ENCODE results near the gene LOC101059915.
"Not testable (repeated sequence)": the region's sequence is repeated elsewhere in the genome, so short reads cannot be mapped to it uniquely, and the experiment has no call there.

The LOC101059915 gene

DNA sequence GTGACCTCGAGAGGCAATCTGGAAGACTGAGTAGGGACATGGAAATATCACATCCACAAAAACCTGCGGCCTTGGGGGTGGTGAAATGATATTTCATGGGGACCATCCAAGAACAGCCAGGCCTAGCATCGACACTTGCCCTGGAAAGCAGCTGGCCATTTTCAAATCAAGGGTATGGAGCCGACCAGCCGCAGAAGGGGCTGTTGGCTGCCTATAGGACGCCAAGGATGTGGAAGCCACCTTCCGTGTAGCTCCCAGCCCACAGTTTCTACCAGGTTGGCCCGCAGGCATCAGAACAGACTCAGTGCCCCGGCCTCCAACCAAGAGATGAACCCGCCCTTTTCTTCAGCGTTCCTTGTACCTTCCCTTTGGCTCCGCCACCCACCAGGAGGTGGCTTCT, 5.4 kb upstream of the LOC101059915 start:
- TF ChIP-seq CTCF (optimal IDR thresholded peaks at IDR 0.05 in 1 of 3, IDR thresholded peaks at IDR 0.05 in 1 of 3, conservative IDR thresholded peaks at IDR 0.05 in 1 of 3; ENCODE audit: extremely low read depth in 1 of 3, insufficient read depth in 2 of 3, low read length in 3 of 3) = no peak
- TF ChIP-seq EZH2 (IDR thresholded peaks at IDR 0.05; ENCODE audit: low read length) = no peak
- H3K4me2 ChIP-seq (ENCODE audit: control insufficient read depth, extremely low read depth, insufficient read depth, low read depth, low read length) = no peak overlapping the region
- H2AFZ ChIP-seq (ENCODE audit: control insufficient read depth, low read length) = no peak overlapping the region
- H3K4me1 ChIP-seq (ENCODE audit: control insufficient read depth, extremely low read depth, insufficient read depth, low read length) = peaks cover 13% of the 10 kb centered on the region
- H3K9ac ChIP-seq (ENCODE audit: control insufficient read depth, extremely low read depth, insufficient read depth, low read length) = no peak overlapping the region
- no peaks in the 10 kb centered on the region for H3K79me2 ChIP-seq (ENCODE audit: control insufficient read depth, insufficient read depth, low read length)
- dilution Hi-C loops (cut with MboI; ENCODE audit: extremely low pct_ligation_motif_present, low sequenced_read_pairs) = no loop called here
- no peaks in the 10 kb centered on the region for H3K27me3 ChIP-seq (ENCODE audit: control insufficient read depth, extremely low read depth, insufficient read depth, low read length)
- no peak overlapping the region for H3K27ac ChIP-seq (ENCODE audit: control insufficient read depth, insufficient read depth, low read length)
- FAIRE-seq = no peak
- no peaks in the 10 kb centered on the region for H3K36me3 ChIP-seq (ENCODE audit: control insufficient read depth in 2 of 2, extremely low read depth in 1 of 2, insufficient read depth in 2 of 2, low read length in 2 of 2)
- no peak overlapping the region for H3K4me3 ChIP-seq (ENCODE audit: control insufficient read depth in 2 of 3, extremely low read depth in 1 of 3, insufficient read depth in 2 of 3, low read depth in 1 of 3, low read length in 3 of 3)
- H4K20me1 ChIP-seq (ENCODE audit: control insufficient read depth, extremely low read depth, insufficient read depth, low read length) = peaks cover 5% of the 10 kb centered on the region
- H3K9me1 ChIP-seq (ENCODE audit: control insufficient read depth, extremely low read depth, insufficient read depth, low read length) = no peaks in the 10 kb centered on the region
- no peaks in the 10 kb centered on the region for H3K9me3 ChIP-seq (ENCODE audit: control insufficient read depth, low read depth, low read length)
- DNase-seq (ENCODE audit: low read depth, low spot score) = no peak

DNA sequence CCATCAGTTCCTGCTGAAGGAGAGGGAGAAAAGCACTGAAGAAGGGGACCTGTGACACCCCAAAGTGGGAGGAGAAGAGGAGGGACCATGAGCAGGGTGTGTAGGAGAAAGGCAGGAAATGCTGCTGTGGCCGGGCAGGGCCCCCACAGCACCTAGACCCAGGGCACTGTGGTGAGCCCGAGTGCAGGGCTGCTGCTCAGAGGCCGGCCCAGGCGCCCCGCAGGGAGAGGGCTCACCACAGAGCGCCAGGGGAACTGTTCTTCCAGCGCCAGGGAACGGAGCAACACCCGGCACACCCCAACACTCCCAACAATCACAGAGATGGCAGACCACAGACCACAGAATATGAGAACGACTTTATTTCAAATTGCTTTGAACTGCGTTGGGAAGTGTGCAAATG, 4.7 kb upstream of the LOC101059915 start:
- FAIRE-seq; dilution Hi-C loops (cut with MboI; ENCODE audit: extremely low pct_ligation_motif_present, low sequenced_read_pairs); H4K20me1 ChIP-seq (ENCODE audit: control insufficient read depth, extremely low read depth, insufficient read depth, low read length); H3K4me2 ChIP-seq (ENCODE audit: control insufficient read depth, extremely low read depth, insufficient read depth, low read depth, low read length); DNase-seq (ENCODE audit: low read depth, low spot score); H3K27me3 ChIP-seq (ENCODE audit: control insufficient read depth, extremely low read depth, insufficient read depth, low read length); H3K4me3 ChIP-seq (ENCODE audit: control insufficient read depth in 2 of 3, extremely low read depth in 1 of 3, insufficient read depth in 2 of 3, low read depth in 1 of 3, low read length in 3 of 3); H3K9ac ChIP-seq (ENCODE audit: control insufficient read depth, extremely low read depth, insufficient read depth, low read length); H2AFZ ChIP-seq (ENCODE audit: control insufficient read depth, low read length); H3K79me2 ChIP-seq (ENCODE audit: control insufficient read depth, insufficient read depth, low read length); H3K9me3 ChIP-seq (ENCODE audit: control insufficient read depth, low read depth, low read length); H3K36me3 ChIP-seq (ENCODE audit: control insufficient read depth in 2 of 2, extremely low read depth in 1 of 2, insufficient read depth in 2 of 2, low read length in 2 of 2); H3K9me1 ChIP-seq (ENCODE audit: control insufficient read depth, extremely low read depth, insufficient read depth, low read length): not testable (repeated sequence)
- Histone ChIP-seq H3K27ac (ENCODE audit: control insufficient read depth, insufficient read depth, low read length) (peak overlapping the region; percentile 26), H3K4me1 (ENCODE audit: control insufficient read depth, extremely low read depth, insufficient read depth, low read length) (peaks cover 13% of the 10 kb centered on the region)

DNA sequence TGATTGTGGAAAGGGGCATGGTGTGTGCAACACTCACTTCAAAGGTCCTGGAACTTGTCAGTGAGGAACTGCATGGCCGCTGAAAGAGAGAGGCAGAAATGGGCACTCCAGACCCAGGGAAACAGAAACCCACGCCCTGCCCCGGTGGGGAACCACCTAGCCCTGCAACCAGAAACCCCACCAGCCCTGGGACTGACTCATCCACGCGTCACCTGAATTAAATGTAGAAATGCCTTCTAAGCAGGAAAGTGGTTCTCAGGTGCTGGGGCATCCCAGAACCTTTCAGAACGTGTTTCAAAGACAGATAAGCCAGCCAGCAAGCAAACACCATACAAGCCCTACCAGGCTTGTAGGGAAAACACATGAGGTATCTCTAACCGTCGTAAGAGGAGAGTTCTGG, 4.1 kb upstream of the LOC101059915 start:
- peak overlapping the region; percentile 50 for H3K9ac ChIP-seq (ENCODE audit: control insufficient read depth, extremely low read depth, insufficient read depth, low read length)
- H3K9me1 ChIP-seq (ENCODE audit: control insufficient read depth, extremely low read depth, insufficient read depth, low read length); H3K4me3 ChIP-seq (ENCODE audit: control insufficient read depth in 2 of 3, extremely low read depth in 1 of 3, insufficient read depth in 2 of 3, low read depth in 1 of 3, low read length in 3 of 3); H3K36me3 ChIP-seq (ENCODE audit: control insufficient read depth in 2 of 2, extremely low read depth in 1 of 2, insufficient read depth in 2 of 2, low read length in 2 of 2); H2AFZ ChIP-seq (ENCODE audit: control insufficient read depth, low read length); H3K9me3 ChIP-seq (ENCODE audit: control insufficient read depth, low read depth, low read length); H3K79me2 ChIP-seq (ENCODE audit: control insufficient read depth, insufficient read depth, low read length); H3K27me3 ChIP-seq (ENCODE audit: control insufficient read depth, extremely low read depth, insufficient read depth, low read length); FAIRE-seq; H4K20me1 ChIP-seq (ENCODE audit: control insufficient read depth, extremely low read depth, insufficient read depth, low read length); dilution Hi-C loops (cut with MboI; ENCODE audit: extremely low pct_ligation_motif_present, low sequenced_read_pairs); DNase-seq (ENCODE audit: low read depth, low spot score): not testable (repeated sequence)
- peak overlapping the region; percentile 8 for H3K27ac ChIP-seq (ENCODE audit: control insufficient read depth, insufficient read depth, low read length)
- peaks cover 13% of the 10 kb centered on the region for H3K4me1 ChIP-seq (ENCODE audit: control insufficient read depth, extremely low read depth, insufficient read depth, low read length)
- peak overlapping the region; percentile 41 for H3K4me2 ChIP-seq (ENCODE audit: control insufficient read depth, extremely low read depth, insufficient read depth, low read depth, low read length)
